ENCODE data around the gene BABAM2.

- no peak for TF ChIP-seq CTCF (IDR thresholded peaks at IDR 0.05)
- no peak for TF ChIP-seq EZH2 (IDR thresholded peaks at IDR 0.05)
- no peak for TF ChIP-seq EZH2phosphoT487 (IDR thresholded peaks at IDR 0.05)
Observed at GRCh38 chr2:27977731-27978312, 87.3 kb downstream of the BABAM2 start.

All from neural progenitor cell (in vitro differentiated cells).